Large intestine (tissue), 3 donors: ENCODE measurements around the gene TCP10L. TPM values are rescaled to one million over a fixed set of nuclear protein-coding genes. Genes with fewer than 3 reads are reported as not detected.

Source experiments
- DNase-seq, 2 donors: peaks; one replicate each; pipeline versions ENCODE4 v3.0.0 to v3.0.0-alpha.2; 2013
- H3K27ac ChIP-seq: one replicate; pipeline ENCODE4 v1.5.1; 2013; ENCODE audit warnings: low read length
- H3K27me3 ChIP-seq: 2 replicates; pipeline ENCODE4 v1.6.1; 2013; ENCODE audit warnings: low read length; ENCODE audit not compliant: control insufficient read depth, insufficient read depth
- H3K36me3 ChIP-seq: 2 replicates; pipeline ENCODE4 v1.6.1; 2013; ENCODE audit warnings: low read length; ENCODE audit not compliant: control insufficient read depth, insufficient read depth
- H3K4me1 ChIP-seq: one replicate; pipeline ENCODE4 v1.6.1; 2013; ENCODE audit warnings: low read length; ENCODE audit not compliant: control insufficient read depth, insufficient read depth
- H3K4me3 ChIP-seq: one replicate; pipeline ENCODE4 v1.5.1; 2013; ENCODE audit warnings: low read length
- H3K9me3 ChIP-seq: one replicate; pipeline ENCODE4 v1.6.1; 2013; ENCODE audit warnings: mild to moderate bottlenecking, low read depth, low read length, moderate library complexity; ENCODE audit not compliant: control insufficient read depth
- WGBS: methylation state at CpG from one replicate; pipeline ENCODE4 v1.1.5; 2013; ENCODE audit warnings: low lambda C conversion rate; ENCODE audit not compliant: insufficient coverage; 5-methylcytosine and 5-hydroxymethylcytosine counted together
- polyA plus RNA-seq: library from polyadenylated mRNA; unstranded; fragments of 120-200 nt; gene quantifications from one replicate; pipeline ENCODE4 v1.2.1, GENCODE V29; 2013

TCP10L gene
- polyA plus RNA-seq, 1 donor: 0.70 TPM

GRCh38 chr21:32605469-32605868, 20.1 kb upstream of the TCP10L start:
- H3K36me3 ChIP-seq: peaks cover 71% of the 10 kb centered on the region
- H3K27ac ChIP-seq: no peak overlapping the region
- H3K9me3 ChIP-seq: no peaks in the 10 kb centered on the region
- no CpG with 5 or more reads among the region's 8 CpGs for WGBS
- DNase-seq: no peak
- H3K4me1 ChIP-seq: no peaks in the 10 kb centered on the region
- H3K27me3 ChIP-seq: no peaks in the 10 kb centered on the region
- H3K4me3 ChIP-seq: no peak overlapping the region

DNA sequence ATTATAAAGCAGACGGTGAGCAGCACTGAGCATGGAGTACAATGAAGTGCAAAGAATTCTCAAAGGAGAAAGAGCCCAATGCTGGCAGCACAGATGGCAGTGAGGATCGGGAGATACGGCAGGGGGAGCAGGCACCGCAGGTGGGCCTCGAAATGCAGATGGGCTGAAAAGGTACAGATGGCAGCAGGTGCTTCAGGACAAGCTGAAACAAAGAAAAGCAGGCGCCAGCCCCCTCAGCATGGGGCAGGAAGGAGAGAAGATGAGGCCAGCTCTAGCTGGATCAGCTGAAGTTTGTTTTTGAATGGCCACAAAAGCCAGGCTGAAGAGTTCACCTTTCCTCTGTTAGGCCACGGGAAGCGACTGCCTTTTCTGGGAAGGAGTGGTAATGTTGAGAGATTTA, 19.1 kb upstream of the TCP10L start:
- no peaks in the 10 kb centered on the region for H3K9me3 ChIP-seq
- H3K4me3 ChIP-seq: no peak overlapping the region
- no peak for DNase-seq
- H3K4me1 ChIP-seq: no peaks in the 10 kb centered on the region
- no peaks in the 10 kb centered on the region for H3K27me3 ChIP-seq
- H3K36me3 ChIP-seq: peaks cover 78% of the 10 kb centered on the region
- H3K27ac ChIP-seq: no peak overlapping the region
- no CpG with 5 or more reads among the region's 8 CpGs for WGBS

GRCh38 chr21:32603131-32603530, 17.8 kb upstream of the TCP10L start:
- H3K27me3 ChIP-seq: no peaks in the 10 kb centered on the region
- peaks cover 76% of the 10 kb centered on the region for H3K36me3 ChIP-seq
- H3K4me3 ChIP-seq: no peak overlapping the region
- H3K4me1 ChIP-seq: no peaks in the 10 kb centered on the region
- no peaks in the 10 kb centered on the region for H3K9me3 ChIP-seq
- DNase-seq: no peak
- WGBS: 93% methylated on average over 3 of the region's 8 CpGs
- no peak overlapping the region for H3K27ac ChIP-seq

DNA sequence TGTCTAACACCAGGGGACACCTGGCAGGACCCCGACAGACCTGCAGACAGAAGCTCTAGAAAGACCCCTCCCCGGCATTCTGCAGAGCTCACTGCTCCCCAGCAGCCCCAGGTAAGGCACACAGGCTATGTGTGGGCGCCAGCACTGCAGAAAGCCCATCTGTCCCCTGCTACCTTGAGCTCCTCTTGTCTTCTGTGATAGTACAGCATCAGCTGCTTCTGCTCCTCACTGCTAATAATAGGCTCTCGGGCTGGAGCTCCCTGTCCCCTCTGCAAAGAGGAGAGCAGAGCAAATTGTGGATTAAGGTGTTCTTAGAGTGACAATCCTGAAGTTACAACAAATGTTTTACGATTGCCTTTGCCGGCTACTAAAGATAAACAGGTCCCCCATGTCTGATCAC, 16.8 kb upstream of the TCP10L start:
- no CpG with 5 or more reads among the region's 6 CpGs for WGBS
- Histone ChIP-seq H3K4me1 (no peaks in the 10 kb centered on the region), H3K36me3 (peaks cover 70% of the 10 kb centered on the region), H3K9me3 (no peaks in the 10 kb centered on the region), H3K27me3 (no peaks in the 10 kb centered on the region), H3K27ac (no peak overlapping the region), H3K4me3 (no peak overlapping the region)
- no peak for DNase-seq

DNA sequence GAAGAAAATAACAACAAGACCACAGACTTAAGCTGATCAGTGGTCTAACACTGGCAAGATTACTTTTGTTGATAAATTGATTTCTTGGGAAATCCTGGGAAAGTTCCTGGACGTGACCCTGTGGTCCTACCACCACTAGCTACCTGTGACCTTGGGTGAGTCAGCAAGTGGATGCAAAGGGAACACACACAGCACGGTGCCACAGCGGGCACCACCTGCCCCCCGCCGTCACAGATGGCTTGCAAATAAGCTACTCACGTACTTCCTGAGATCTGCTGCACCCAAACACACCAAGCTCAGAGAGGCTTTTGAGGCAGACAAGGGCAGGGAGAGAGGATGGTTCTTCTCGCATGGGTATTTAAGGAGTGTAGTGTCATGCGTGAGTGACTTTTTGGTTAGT, 14.2 kb upstream of the TCP10L start:
- Histone ChIP-seq H3K4me1 (no peaks in the 10 kb centered on the region), H3K27ac (no peak overlapping the region), H3K9me3 (no peaks in the 10 kb centered on the region), H3K4me3 (no peak overlapping the region), H3K27me3 (no peaks in the 10 kb centered on the region), H3K36me3 (peaks cover 48% of the 10 kb centered on the region)
- no CpG with 5 or more reads among the region's 8 CpGs for WGBS
- no peak for DNase-seq

DNA sequence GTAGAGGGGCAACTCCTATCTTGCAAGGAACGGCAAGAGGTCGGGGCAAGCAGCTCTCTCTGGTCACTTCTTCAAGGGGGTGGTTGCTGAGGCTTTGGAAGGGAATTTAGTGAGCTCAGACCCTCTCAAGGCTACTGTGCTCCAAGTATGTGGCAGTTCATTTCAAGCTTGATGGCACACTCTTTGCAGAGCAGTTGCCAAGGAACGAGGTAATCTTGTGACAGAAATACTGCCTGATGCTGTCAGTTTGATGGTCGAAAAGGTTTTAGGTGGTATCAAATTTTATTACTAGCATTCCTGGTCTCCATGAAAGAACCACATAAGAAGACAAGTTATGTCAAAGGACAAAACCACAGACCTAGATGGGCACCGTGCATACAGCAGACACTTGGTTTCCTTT, 13.8 kb upstream of the TCP10L start:
- Histone ChIP-seq H3K27me3 (no peaks in the 10 kb centered on the region), H3K4me3 (no peak overlapping the region), H3K9me3 (no peaks in the 10 kb centered on the region), H3K4me1 (no peaks in the 10 kb centered on the region), H3K36me3 (peaks cover 43% of the 10 kb centered on the region), H3K27ac (no peak overlapping the region)
- DNase-seq: no peak
- no CpG with 5 or more reads among the region's 5 CpGs for WGBS

DNA sequence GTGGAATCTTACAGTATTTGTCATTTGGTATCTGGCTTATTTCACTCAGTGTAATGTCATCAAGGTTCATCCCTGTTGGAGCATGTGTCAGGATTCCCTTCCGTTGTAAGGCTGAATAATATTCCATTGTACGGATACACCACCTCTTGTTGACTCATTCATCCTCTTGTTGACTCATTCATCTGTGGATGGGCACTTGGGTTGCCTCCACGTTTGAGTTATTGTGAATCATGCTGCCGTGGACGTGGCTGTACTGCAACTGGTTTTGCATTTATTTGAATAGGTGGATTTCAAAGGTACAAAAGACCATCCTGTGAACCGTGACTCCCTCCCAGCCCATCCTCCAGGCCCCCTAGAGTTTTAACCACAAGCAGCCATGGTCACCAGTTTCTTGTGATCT, 11.9 kb upstream of the TCP10L start:
- DNase-seq: no peak
- no CpG with 5 or more reads among the region's 6 CpGs for WGBS
- H3K4me1 ChIP-seq: peaks cover 13% of the 10 kb centered on the region
- no peak overlapping the region for H3K27ac ChIP-seq
- no peaks in the 10 kb centered on the region for H3K9me3 ChIP-seq
- no peak overlapping the region for H3K4me3 ChIP-seq
- H3K27me3 ChIP-seq: no peaks in the 10 kb centered on the region
- peaks cover 26% of the 10 kb centered on the region for H3K36me3 ChIP-seq

GRCh38 chr21:32595431-32595830, 10.1 kb upstream of the TCP10L start:
- Histone ChIP-seq H3K4me3 (no peak overlapping the region), H3K9me3 (no peaks in the 10 kb centered on the region), H3K36me3 (peaks cover 15% of the 10 kb centered on the region), H3K27me3 (no peaks in the 10 kb centered on the region), H3K4me1 (peaks cover 14% of the 10 kb centered on the region), H3K27ac (no peak overlapping the region)
- DNase-seq: no peak
- no CpG with 5 or more reads among the region's 11 CpGs for WGBS

DNA sequence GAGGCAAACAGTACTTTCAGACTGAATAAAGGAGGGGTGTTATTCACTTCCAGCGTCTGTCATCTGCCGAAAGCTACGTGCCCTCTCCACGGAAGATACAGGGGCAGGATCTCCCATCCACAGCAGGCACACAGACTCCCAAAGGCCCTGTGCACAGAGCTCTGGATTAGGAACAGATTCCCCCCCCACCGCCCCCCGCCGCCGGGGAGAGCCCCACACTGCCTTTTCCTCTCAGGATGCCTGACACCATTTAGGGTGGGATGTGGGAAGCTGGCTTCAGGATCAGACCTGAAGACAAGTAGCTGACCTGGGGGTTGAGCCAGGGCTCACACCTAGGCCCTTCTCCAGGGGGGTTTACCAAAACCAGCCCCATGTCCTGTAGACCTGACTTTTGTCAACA, 8.4 kb upstream of the TCP10L start:
- H3K27ac ChIP-seq: no peak overlapping the region
- no CpG with 5 or more reads among the region's 8 CpGs for WGBS
- no peak for DNase-seq

DNA sequence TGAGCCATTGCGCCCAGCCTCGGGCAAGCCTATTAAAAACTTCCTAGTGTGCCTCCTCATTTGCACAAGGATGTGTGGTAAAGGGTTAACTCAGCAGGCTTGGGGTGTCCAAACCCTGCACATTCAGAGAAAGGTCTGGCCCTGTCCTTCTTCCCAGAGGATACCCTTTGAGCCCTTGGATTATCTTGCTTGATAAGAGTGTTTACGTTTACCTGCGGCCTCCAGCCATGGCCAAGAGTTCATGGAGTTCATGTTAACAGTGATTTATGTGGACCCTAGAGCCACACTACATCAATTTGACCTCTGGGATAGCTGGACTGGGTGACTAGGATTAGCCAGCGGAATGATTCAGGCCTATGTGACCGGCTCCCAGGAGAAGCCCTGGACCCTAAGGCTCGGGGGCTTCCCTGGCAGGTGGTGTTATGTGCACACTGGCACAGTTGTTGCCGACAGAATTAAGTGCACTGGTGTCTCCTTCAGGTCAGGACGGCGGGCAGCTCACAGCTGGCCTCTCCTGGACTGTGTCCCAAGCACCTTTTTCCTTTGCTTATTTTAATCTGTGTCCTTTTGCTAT, 7.7 kb upstream of the TCP10L start:
- Histone ChIP-seq H3K4me3 (no peak overlapping the region), H3K27ac (no peak overlapping the region), H3K27me3 (no peaks in the 10 kb centered on the region), H3K9me3 (no peaks in the 10 kb centered on the region), H3K4me1 (peaks cover 14% of the 10 kb centered on the region), H3K36me3 (no peaks in the 10 kb centered on the region)
- no CpG with 5 or more reads among the region's 10 CpGs for WGBS
- DNase-seq: peak; percentile 26 to 48

More for the DNA sequence above, 8.4 kb upstream of the TCP10L start:
- Histone ChIP-seq H3K27me3 (no peaks in the 10 kb centered on the region), H3K4me3 (no peak overlapping the region), H3K9me3 (no peaks in the 10 kb centered on the region), H3K36me3 (no peaks in the 10 kb centered on the region), H3K4me1 (peaks cover 14% of the 10 kb centered on the region)

DNA sequence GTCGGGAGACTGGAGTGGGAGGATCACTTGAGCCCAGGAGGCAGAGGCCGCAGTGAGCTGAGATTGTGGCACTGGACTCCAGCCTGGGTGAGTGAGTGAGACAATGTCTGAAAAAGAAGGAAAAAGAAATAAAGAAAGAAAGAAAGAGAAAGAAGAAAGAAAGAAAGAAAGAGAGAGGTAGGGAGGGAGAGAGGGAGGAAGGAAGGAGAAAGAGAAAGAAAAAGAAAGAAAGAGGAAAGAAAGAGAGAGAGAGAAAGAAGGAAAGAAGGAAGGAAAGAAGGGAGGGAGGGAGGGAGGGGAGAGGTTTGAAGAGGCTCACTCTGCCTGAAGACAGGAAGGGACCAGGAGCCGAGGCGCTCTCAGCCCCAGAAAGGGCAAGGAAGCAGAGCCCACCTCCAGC, 4.8 kb upstream of the TCP10L start:
- Histone ChIP-seq H3K27ac (no peak overlapping the region), H3K27me3 (no peaks in the 10 kb centered on the region), H3K36me3 (no peaks in the 10 kb centered on the region), H3K4me3 (no peak overlapping the region), H3K4me1 (peaks cover 22% of the 10 kb centered on the region), H3K9me3 (no peaks in the 10 kb centered on the region)
- 91% methylated on average over 4 of the region's 4 CpGs for WGBS
- no peak for DNase-seq
